NCI-H1930 (cell line): ENCODE data around the gene ZSCAN23.
"Not testable (repeated sequence)": the region's sequence is repeated elsewhere in the genome, so short reads cannot be mapped to it uniquely, and the experiment has no call there.

Experiments
- DNase-seq, 2 experiments: peaks; one replicate each; lab custom pipeline; 2025; lab: John Stamatoyannopoulos, UW

The ZSCAN23 gene

GRCh38 chr6:28436404-28436803 is 6.9 kb downstream of the ZSCAN23 start:
- DNase-seq: no peak

- no peak for DNase-seq
Observed at GRCh38 chr6:28433119-28433518, 10.2 kb downstream of the ZSCAN23 start.

GRCh38 chr6:28429781-28430180 is 13.5 kb downstream of the ZSCAN23 start:
- DNase-seq: no peak

GRCh38 chr6:28425944-28426541 is 17.2 kb downstream of the ZSCAN23 start:
- no peak for DNase-seq

GRCh38 chr6:28424163-28424562 is 19.1 kb downstream of the ZSCAN23 start:
- no peak for DNase-seq

- DNase-seq: no peak
Observed at GRCh38 chr6:28423546-28423945, 19.7 kb downstream of the ZSCAN23 start.

GRCh38 chr6:28413681-28414080 is 29.6 kb downstream of the ZSCAN23 start:
- no peak for DNase-seq

GRCh38 chr6:28410767-28411166 is 32.5 kb downstream of the ZSCAN23 start:
- DNase-seq: no peak

- DNase-seq: no peak
Observed at GRCh38 chr6:28408076-28408802, 35.1 kb downstream of the ZSCAN23 start.

GRCh38 chr6:28407401-28407800 is 35.9 kb downstream of the ZSCAN23 start:
- DNase-seq: no peak

- DNase-seq: not testable (repeated sequence)
Observed at GRCh38 chr6:28403923-28404322, 39.4 kb downstream of the ZSCAN23 start.

GRCh38 chr6:28402197-28402596 is 41.1 kb downstream of the ZSCAN23 start:
- DNase-seq: no peak

- no peak for DNase-seq
Observed at GRCh38 chr6:28401172-28401571, 42.1 kb downstream of the ZSCAN23 start.

GRCh38 chr6:28400122-28400451 is 43.2 kb downstream of the ZSCAN23 start:
- no peak for DNase-seq

- DNase-seq: peak; percentile 75 to 91
Observed at GRCh38 chr6:28399350-28400121, 43.8 kb downstream of the ZSCAN23 start, which contains the start of gene ZSCAN12. TSS of gene ZSCAN12 (minus strand) at chr6:28399747. CDS start at chr6:28398405, 1,342 bp downstream.

- no peak for DNase-seq
Observed at GRCh38 chr6:28395918-28396317, 47.4 kb downstream of the ZSCAN23 start.

- DNase-seq: no peak
Observed at GRCh38 chr6:28393912-28394662, 49.2 kb downstream of the ZSCAN23 start.

GRCh38 chr6:28390688-28391087 is 52.6 kb downstream of the ZSCAN23 start:
- DNase-seq: no peak

- no peak for DNase-seq
Observed at GRCh38 chr6:28384143-28384533, 59.2 kb downstream of the ZSCAN23 start.

GRCh38 chr6:28383235-28384142 is 59.8 kb downstream of the ZSCAN23 start:
- peak; percentile 19 to 50 for DNase-seq
